WERI-Rb-1 (cell line): Measurements from ENCODE around the gene UTY.

Experiments used
- DNase-seq: peaks from one replicate; pipeline ENCODE4 v3.0.0-alpha.2; 2020
- H3K27ac ChIP-seq: fragments of 250-450 bp; sonication (Bioruptor Pico); 2 replicates; pipeline ENCODE4 v1.5.1; 2020; ENCODE audit warnings: mild to moderate bottlenecking, moderate library complexity
- H3K27me3 ChIP-seq: fragments of 250-450 bp; sonication (Bioruptor Pico); 2 replicates; pipeline ENCODE4 v1.5.1; 2021; ENCODE audit warnings: mild to moderate bottlenecking, low read depth, moderate library complexity; ENCODE audit not compliant: insufficient read depth, severe bottlenecking
- H3K36me3 ChIP-seq: fragments of 250-450 bp; sonication (Bioruptor Pico); 2 replicates; pipeline ENCODE4 v1.5.1; 2020; ENCODE audit warnings: mild to moderate bottlenecking, moderate library complexity
- H3K4me3 ChIP-seq: 2 replicates; pipeline ENCODE4 v1.5.1; 2011; ENCODE audit warnings: low read depth, mild to moderate bottlenecking, control low read depth, low read length
- H3K9me3 ChIP-seq: fragments of 250-450 bp; sonication (Bioruptor Pico); 2 replicates; pipeline ENCODE4 v1.5.1; 2021; ENCODE audit warnings: mild to moderate bottlenecking, moderate library complexity; ENCODE audit not compliant: severe bottlenecking
- TF ChIP-seq, protein P1 (sequence below): IDR thresholded peaks from 2 replicates; pipeline ENCODE4 v1.5.1; 2011; ENCODE audit warnings: low read depth, mild to moderate bottlenecking, control low read depth, inconsistent platforms, low read length

UTY gene

DNA sequence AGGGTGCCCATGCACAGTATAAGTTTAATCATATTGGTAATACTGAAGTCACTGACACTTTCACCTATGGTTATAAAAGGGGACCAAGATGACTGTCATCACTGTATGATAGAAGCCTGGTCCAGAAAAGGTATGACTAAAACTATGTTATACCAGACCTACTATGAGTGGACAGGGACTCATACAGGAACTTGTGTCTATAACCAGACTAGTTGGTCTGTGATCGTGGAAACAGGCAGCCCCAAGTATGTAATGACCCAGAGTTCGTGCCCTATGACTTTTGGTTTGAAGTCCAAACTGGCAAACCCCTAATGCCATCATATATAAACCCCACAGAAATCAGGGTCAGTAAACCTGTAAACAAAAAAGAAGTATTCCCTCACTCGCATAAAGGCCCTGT, 134.3 kb downstream of the UTY start:
- no peak overlapping the region for H3K27ac ChIP-seq
- no peaks in the 10 kb centered on the region for H3K9me3 ChIP-seq
- H3K36me3 ChIP-seq: no peaks in the 10 kb centered on the region
- TF ChIP-seq, protein P1, sequence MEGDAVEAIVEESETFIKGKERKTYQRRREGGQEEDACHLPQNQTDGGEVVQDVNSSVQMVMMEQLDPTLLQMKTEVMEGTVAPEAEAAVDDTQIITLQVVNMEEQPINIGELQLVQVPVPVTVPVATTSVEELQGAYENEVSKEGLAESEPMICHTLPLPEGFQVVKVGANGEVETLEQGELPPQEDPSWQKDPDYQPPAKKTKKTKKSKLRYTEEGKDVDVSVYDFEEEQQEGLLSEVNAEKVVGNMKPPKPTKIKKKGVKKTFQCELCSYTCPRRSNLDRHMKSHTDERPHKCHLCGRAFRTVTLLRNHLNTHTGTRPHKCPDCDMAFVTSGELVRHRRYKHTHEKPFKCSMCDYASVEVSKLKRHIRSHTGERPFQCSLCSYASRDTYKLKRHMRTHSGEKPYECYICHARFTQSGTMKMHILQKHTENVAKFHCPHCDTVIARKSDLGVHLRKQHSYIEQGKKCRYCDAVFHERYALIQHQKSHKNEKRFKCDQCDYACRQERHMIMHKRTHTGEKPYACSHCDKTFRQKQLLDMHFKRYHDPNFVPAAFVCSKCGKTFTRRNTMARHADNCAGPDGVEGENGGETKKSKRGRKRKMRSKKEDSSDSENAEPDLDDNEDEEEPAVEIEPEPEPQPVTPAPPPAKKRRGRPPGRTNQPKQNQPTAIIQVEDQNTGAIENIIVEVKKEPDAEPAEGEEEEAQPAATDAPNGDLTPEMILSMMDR: no peak
- no peak overlapping the region for H3K4me3 ChIP-seq
- H3K27me3 ChIP-seq: no peaks in the 10 kb centered on the region
- no peak for DNase-seq

DNA sequence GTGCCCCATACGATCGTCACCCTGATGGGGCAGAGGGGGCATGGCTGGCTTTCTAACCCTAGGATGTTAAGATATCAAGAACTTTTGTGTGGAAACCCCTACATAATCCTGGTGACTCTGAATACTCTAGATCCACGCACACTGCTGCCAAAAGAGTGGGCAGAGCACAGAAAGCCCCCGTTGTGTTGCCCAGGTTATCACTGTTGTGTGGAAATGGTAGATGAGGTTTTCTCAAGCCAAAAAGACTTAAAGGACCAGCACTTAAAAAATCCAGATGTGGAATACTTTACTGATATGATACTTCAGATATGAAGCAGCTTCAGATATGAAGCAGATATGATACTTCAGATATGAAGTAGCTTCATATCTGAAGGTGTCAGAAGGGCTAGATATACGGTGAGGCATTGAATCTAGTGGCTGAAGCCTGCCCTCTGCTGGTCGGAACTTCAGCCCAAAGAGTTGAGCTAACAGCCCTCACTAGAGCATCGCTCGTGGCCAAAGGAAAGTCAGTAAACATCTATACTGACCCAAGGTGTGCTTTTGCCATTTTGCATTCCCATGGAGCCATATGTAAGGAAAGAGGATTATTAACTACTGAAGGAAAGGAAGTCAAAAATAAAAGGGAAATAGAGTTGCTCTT, 136.4 kb downstream of the UTY start:
- Histone ChIP-seq H3K9me3 (no peaks in the 10 kb centered on the region), H3K27ac (no peak overlapping the region), H3K27me3 (no peaks in the 10 kb centered on the region), H3K4me3 (no peak overlapping the region), H3K36me3 (no peaks in the 10 kb centered on the region)
- DNase-seq: no peak
- TF ChIP-seq, protein P1: no peak

DNA sequence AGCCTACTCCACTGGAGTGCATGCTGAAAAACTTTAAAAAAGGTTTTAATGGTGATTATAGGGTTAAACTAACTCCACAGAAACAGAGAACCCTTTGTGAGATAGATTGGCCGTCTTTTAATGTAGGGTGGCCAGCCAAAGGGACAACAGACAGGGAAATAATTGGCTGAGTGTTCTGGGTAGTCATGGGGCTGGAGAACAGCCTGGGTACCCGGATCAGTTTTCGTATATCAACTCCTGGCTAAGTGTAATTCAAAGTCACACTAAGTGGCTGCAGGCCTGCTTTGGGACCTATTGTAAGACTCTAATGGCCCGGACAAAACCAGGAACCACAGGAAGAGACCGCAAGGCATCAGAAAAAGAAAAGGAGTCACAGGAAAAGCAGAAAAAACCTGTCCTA, 139.9 kb downstream of the UTY start:
- Histone ChIP-seq H3K27ac (no peak overlapping the region), H3K4me3 (no peak overlapping the region), H3K27me3 (no peaks in the 10 kb centered on the region), H3K36me3 (no peaks in the 10 kb centered on the region), H3K9me3 (no peaks in the 10 kb centered on the region)
- no peak for DNase-seq
- TF ChIP-seq, protein P1: no peak

DNA sequence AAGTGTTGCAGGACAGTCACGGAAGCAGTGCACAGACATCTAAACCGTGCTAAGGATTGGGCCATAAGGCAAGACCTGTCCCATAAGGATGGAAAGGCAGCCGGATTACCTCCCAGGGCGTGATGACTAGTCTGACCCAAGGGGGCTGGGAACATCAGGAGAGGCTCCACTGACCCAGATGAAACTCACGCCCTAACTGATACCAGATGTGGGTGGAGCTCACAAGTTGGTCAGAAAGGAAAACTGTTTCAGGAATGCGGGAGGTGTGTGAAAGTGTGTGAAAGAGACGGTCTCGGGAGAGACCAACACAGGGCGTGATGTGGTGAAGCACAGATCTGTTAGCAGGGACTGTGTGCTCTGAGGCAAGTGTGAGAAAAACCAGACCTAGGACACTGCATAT, 140.5 kb downstream of the UTY start:
- Histone ChIP-seq H3K9me3 (no peaks in the 10 kb centered on the region), H3K36me3 (no peaks in the 10 kb centered on the region), H3K27me3 (no peaks in the 10 kb centered on the region), H3K4me3 (no peak overlapping the region), H3K27ac (no peak overlapping the region)
- TF ChIP-seq, protein P1: no peak
- DNase-seq: no peak

DNA sequence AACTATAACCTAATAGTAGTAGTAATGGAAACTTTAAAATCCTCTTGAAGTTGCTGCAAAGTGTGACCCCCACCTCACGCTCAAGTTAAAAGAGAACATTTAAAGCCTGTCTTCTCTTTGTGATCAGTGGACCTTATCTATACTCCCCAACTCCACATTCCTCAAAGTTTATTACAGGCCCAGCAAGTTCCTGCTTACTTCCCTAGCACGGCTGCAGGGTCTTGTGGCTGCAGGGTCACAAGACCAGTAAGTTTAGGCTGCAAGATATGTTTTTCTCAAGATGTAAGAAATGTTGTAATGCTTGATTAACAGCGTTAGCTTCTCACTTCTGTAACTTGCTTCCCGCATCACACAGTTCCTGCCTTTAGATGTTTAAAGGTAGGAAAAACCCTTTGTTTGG, 141.1 kb downstream of the UTY start:
- Histone ChIP-seq H3K4me3 (no peak overlapping the region), H3K36me3 (no peaks in the 10 kb centered on the region), H3K27me3 (no peaks in the 10 kb centered on the region), H3K9me3 (no peaks in the 10 kb centered on the region), H3K27ac (no peak overlapping the region)
- TF ChIP-seq, protein P1: no peak
- no peak for DNase-seq

DNA sequence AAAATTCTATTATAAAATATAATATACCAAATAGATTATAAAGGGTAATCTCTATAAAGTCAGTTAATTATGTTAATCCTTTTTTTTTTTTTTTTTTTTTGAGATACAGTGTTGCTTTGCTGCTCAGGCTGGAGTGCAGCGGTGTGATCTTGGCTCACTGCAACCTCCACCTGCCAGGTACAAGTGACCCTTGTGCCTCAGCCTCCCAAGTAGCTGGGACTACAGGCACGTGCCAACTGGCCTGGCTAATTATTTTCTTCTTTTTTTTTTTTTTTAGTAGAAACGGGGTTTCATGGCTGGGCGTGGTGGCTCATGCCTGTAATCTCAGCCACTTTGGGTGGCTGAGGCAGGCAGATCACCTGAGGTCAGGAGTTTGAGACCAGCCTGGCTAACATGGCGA, 141.9 kb downstream of the UTY start:
- Histone ChIP-seq H3K27me3 (no peaks in the 10 kb centered on the region), H3K4me3 (no peak overlapping the region), H3K9me3 (no peaks in the 10 kb centered on the region), H3K27ac (no peak overlapping the region), H3K36me3 (no peaks in the 10 kb centered on the region)
- no peak for DNase-seq
- TF ChIP-seq, protein P1: no peak
